ENCODE measurements around the gene P3H3. TPM values are rescaled to one million over a fixed set of nuclear protein-coding genes. Genes with fewer than 3 reads are reported as not detected.

P3H3 gene
- total RNA-seq, 3 donors from 2014 or later, result 7.5 to 29.5 (median 10.1) TPM

GRCh38 chr12:6839482-6840201, 11.4 kb downstream of the P3H3 start:
- H3K27me3 ChIP-seq, result no peaks in the 10 kb centered on the region
- TF ChIP-seq POLR2AphosphoS5 (IDR thresholded peaks at IDR 0.05) (no peak), POLR2A (IDR thresholded peaks at IDR 0.05) (no peak), CTCF (IDR thresholded peaks at IDR 0.05) (no peak)
- H3K4me3 ChIP-seq, result no peak overlapping the region
- H3K9me3 ChIP-seq, result no peaks in the 10 kb centered on the region
- no peaks in the 10 kb centered on the region for H3K36me3 ChIP-seq
- intact Hi-C loops (cut with DNase I; ENCODE audit: low total_unique reads), result no loop called here
- H3K27ac ChIP-seq, result no peak overlapping the region
- no peaks in the 10 kb centered on the region for H3K4me1 ChIP-seq
- DNase-seq (ENCODE audit: low spot score in 2 of 2), result no peak

- intact Hi-C loops (cut with DNase I; ENCODE audit: low total_unique reads), result no loop called here
- DNase-seq (ENCODE audit: low spot score in 2 of 2), result no peak
- no peaks in the 10 kb centered on the region for H3K36me3 ChIP-seq
Measured at GRCh38 chr12:6840330-6840729, 12.1 kb downstream of the P3H3 start.

GRCh38 chr12:6840761-6841515, 12.7 kb downstream of the P3H3 start, which contains the start of gene GNB3:
GNB3 (plus strand) TSS chr12:6840925; CDS start chr12:6841288, 363 bp downstream.
- intact Hi-C loops (cut with DNase I; ENCODE audit: low total_unique reads), result no loop called here
- DNase-seq (ENCODE audit: low spot score in 2 of 2), result no peak
- no peak for TF ChIP-seq POLR2AphosphoS5 (IDR thresholded peaks at IDR 0.05)
- TF ChIP-seq POLR2A (IDR thresholded peaks at IDR 0.05), result no peak
- no peak for TF ChIP-seq CTCF (IDR thresholded peaks at IDR 0.05)
- no peak within 1 kb of the TSS for H3K27ac ChIP-seq
- no peaks in the 10 kb centered on the region for H3K27me3 ChIP-seq
- H3K36me3 ChIP-seq, result no peaks in the 10 kb centered on the region
- no peak within 1 kb of the TSS for H3K4me3 ChIP-seq
- no peaks in the 10 kb centered on the region for H3K4me1 ChIP-seq
- no peaks in the 10 kb centered on the region for H3K9me3 ChIP-seq

More at GRCh38 chr12:6840330-6840729, 12.1 kb downstream of the P3H3 start:
- no peaks in the 10 kb centered on the region for H3K27me3 ChIP-seq
- TF ChIP-seq POLR2A (IDR thresholded peaks at IDR 0.05) (no peak), CTCF (IDR thresholded peaks at IDR 0.05) (no peak), POLR2AphosphoS5 (IDR thresholded peaks at IDR 0.05) (no peak)
- no peaks in the 10 kb centered on the region for H3K4me1 ChIP-seq
- H3K9me3 ChIP-seq, result no peaks in the 10 kb centered on the region
- no peak overlapping the region for H3K27ac ChIP-seq
- H3K4me3 ChIP-seq, result no peak overlapping the region

- TF ChIP-seq CTCF (IDR thresholded peaks at IDR 0.05) (no peak), POLR2A (IDR thresholded peaks at IDR 0.05) (no peak), POLR2AphosphoS5 (IDR thresholded peaks at IDR 0.05) (no peak)
- intact Hi-C loops (cut with DNase I; ENCODE audit: low total_unique reads), result no loop called here
- DNase-seq (ENCODE audit: low spot score in 2 of 2), result no peak
- H3K36me3 ChIP-seq, result no peaks in the 10 kb centered on the region
- no peaks in the 10 kb centered on the region for H3K27me3 ChIP-seq
- H3K27ac ChIP-seq, result no peak overlapping the region
- H3K9me3 ChIP-seq, result no peaks in the 10 kb centered on the region
- no peak overlapping the region for H3K4me3 ChIP-seq
- H3K4me1 ChIP-seq, result no peaks in the 10 kb centered on the region
Measured at GRCh38 chr12:6842075-6842474, 13.9 kb downstream of the P3H3 start.

Data from breast epithelium (tissue), 4 donors.